NB4 (cell line): ENCODE measurements around the gene LEUTX.

Experiments
- CTCF ChIP-seq: IDR thresholded peaks from one replicate; pipeline ENCODE4 v1.5.1; 2012; ENCODE audit warnings: low read depth, low read length
- MAX ChIP-seq: IDR thresholded peaks from 2 replicates; pipeline ENCODE4 v1.6.1; 2011; ENCODE audit warnings: low read depth, low read length

- no peak for TF ChIP-seq CTCF
- no peak for TF ChIP-seq MAX
Observed at GRCh38 chr19:39825531-39826076, 47.0 kb downstream of the LEUTX start.
